Stimulated activated memory B cell treated with anti-CD40 and anti-IgM and Interleukin-4, amounts not matched to agents 10 μg/mL and 1 μg/mL and 100 μg/mL, for 72 hours (primary cell): Measurements from ENCODE around the gene PACSIN1.

Source experiments
- ATAC-seq: fragments of 150-1000 bp; cut with Tn5 transposase; 2 replicates; pipeline ENCODE4 v1.10.0; 2021
- H3K27ac Mint-ChIP-seq: one replicate; pipeline ENCODE4 v1.8.0; 2022; ENCODE audit warnings: mild to moderate bottlenecking, mixed read lengths
- H3K27me3 Mint-ChIP-seq: one replicate; pipeline ENCODE4 v1.8.0; 2022; ENCODE audit warnings: mixed read lengths
- H3K36me3 Mint-ChIP-seq: one replicate; pipeline ENCODE4 v1.8.0; 2022; ENCODE audit warnings: mixed read lengths
- H3K4me1 Mint-ChIP-seq: one replicate; pipeline ENCODE4 v1.8.0; 2022; ENCODE audit warnings: mixed read lengths
- H3K4me3 Mint-ChIP-seq: one replicate; pipeline ENCODE4 v1.8.0; 2022; ENCODE audit warnings: mild to moderate bottlenecking, moderate library complexity, mixed read lengths
- H3K9me3 Mint-ChIP-seq: one replicate; pipeline ENCODE4 v1.8.0; 2022; ENCODE audit warnings: mixed read lengths

The PACSIN1 gene

DNA sequence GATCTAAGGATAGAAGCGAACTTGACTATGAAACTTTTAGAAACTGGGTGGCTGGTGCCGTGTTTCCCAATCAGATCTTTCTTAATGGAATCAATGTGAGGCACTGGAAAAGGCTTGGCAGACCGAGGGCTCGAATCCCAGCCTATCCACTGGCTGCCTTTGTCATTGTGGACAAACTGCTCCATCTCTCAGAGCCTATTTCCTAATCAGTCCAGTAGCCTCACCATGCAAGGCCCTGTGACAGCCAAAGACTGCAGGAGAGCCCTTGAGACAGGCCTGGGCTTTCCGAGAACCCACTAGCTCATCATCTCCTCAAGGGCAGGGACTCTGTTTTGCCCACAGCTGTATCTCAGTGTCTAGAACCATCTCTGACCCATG, 46.9 kb downstream of the PACSIN1 start:
- no peaks in the 10 kb centered on the region for H3K4me1 Mint-ChIP-seq
- H3K4me3 Mint-ChIP-seq: no peak overlapping the region
- no peak overlapping the region for H3K27ac Mint-ChIP-seq
- H3K27me3 Mint-ChIP-seq: peaks cover 38% of the 10 kb centered on the region
- no peaks in the 10 kb centered on the region for H3K36me3 Mint-ChIP-seq
- no peak for ATAC-seq
- peaks cover 6% of the 10 kb centered on the region for H3K9me3 Mint-ChIP-seq

DNA sequence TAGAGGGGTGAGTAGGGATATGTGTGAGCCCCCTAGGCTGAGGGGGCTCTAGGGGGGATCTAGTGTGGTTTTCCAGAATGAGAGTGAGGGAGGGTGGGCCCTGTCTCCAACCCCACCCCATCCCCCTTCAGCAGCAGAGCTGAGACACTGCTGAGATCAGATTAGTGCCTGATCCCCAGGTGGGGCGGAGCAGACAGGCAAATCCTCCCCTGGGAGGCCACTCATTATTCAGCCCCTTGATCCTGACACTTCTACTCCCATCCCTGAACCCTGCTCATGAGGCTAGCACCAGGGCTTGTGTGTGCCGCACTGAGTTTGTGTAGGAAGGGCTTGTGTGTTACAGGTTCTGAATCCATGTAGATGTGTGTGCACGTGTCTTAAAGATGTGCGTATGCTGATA, 47.8 kb downstream of the PACSIN1 start:
- H3K36me3 Mint-ChIP-seq: no peaks in the 10 kb centered on the region
- H3K4me3 Mint-ChIP-seq: no peak overlapping the region
- no peaks in the 10 kb centered on the region for H3K4me1 Mint-ChIP-seq
- H3K27me3 Mint-ChIP-seq: peaks cover 41% of the 10 kb centered on the region
- peaks cover 6% of the 10 kb centered on the region for H3K9me3 Mint-ChIP-seq
- H3K27ac Mint-ChIP-seq: no peak overlapping the region
- no peak for ATAC-seq

DNA sequence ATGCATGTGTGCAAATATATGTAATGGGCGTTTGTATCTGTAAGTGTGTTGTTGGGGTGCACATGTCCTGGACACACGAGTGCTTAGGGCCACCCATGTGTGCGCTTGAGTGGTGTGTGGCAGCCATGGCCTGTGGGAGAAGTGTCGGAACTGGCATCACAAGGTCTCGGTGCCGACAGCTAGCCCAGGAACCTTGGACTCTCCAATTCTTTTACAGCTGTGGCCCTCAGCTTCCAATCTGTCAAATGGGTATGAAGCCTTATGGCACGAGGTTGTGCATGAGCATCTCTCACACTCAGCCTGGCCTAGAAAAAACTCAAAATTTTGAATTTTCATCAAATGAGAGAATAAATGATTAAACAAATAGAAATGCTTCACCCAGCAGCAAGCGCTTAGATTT, 48.2 kb downstream of the PACSIN1 start:
- Mint-ChIP-seq H3K4me1 (no peaks in the 10 kb centered on the region), H3K4me3 (no peak overlapping the region), H3K36me3 (no peaks in the 10 kb centered on the region), H3K9me3 (peaks cover 6% of the 10 kb centered on the region), H3K27ac (no peak overlapping the region), H3K27me3 (peaks cover 41% of the 10 kb centered on the region)
- ATAC-seq: no peak

DNA sequence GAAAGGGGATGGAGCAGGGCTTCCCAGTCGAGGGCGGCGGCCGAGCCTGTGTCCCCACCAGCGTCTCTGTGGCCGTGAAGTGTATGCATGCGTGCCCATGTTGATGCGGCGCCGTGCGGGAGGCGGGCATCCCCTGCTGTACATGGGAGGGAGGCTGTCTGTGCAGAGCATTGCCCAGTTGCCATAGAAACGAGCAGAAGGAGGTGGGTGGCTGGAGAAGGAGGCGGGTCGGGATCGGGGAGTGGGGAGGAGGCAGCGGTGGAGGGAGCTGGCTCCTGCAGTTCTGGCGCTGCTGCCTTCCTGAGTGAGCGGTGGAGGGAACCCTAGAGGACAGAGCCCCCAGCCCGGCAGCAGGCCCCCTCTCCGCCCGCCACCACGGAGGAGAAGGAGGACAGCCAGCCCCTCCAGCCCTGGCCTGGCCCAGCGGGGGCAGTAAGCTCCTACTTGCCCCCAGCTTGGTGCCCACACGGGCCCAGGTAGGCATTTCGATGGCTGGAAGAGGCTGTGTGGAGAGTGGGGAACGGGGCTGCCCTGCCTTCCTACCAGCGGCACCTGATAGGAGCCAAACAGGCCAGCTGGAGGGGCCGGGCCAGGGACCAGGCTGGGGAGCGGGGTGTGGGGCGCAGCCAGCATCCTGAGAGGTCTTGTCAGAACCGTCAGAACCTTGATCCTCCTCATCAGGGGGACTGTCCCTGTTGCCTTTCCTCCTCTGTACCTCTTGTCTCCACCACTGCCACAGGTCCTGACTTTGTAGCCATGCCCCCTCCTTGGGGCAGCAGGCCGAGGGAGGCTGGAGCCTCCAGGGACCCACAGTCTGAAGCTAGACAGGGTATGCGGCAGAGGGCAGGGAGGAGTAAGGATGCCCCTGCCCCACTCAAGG, 49.0 kb downstream of the PACSIN1 start:
- Mint-ChIP-seq H3K36me3 (no peaks in the 10 kb centered on the region), H3K27ac (no peak overlapping the region), H3K9me3 (peaks cover 6% of the 10 kb centered on the region), H3K4me3 (no peak overlapping the region), H3K27me3 (peaks cover 41% of the 10 kb centered on the region), H3K4me1 (no peaks in the 10 kb centered on the region)
- no peak for ATAC-seq

DNA sequence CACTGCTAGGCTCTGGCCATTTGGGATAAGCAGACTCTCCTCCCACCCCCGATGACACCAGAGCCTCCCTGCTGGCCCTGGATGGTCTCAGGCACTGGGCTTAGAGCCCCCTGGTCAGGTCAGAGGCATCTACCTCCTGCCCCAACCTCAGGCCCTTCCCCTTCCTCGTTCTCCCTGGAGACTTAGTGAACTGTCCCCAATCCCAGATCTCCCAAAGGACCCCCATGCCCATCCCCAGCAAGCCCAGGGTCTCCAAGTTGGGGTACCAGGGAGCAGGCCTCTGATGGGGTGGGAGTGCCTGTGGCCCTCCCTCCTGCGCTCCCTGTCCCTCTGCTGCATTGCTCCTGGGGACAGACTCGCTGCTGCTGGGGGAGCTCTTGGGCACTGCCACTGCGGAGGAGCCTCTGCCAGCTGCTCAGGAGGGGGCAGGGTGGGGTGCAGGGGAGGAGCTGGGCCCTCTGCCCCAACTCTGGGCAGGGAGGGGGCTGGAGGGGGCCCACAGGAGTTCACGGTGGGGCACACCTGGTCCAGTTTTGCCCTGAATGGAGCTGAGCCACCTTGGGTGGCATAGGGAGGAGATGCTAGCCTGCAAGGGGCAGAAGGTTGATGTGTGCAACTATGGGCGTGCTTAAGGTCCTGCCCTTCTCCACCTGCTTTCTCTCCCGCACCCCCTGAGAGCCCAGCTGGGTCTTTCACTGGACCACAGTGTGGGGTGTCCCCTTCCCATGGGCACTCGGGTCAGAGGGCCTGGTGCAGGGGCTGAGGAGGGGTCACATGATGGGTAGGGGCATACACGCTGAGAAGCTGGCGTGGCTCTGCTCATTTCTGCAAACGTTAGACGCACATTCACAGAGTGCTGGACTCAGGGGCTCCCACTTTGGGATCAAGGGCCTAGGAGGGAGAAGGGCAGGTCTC, 49.9 kb downstream of the PACSIN1 start:
- Mint-ChIP-seq H3K27ac (no peak overlapping the region), H3K4me3 (no peak overlapping the region), H3K27me3 (peaks cover 41% of the 10 kb centered on the region), H3K4me1 (no peaks in the 10 kb centered on the region), H3K36me3 (no peaks in the 10 kb centered on the region), H3K9me3 (no peaks in the 10 kb centered on the region)
- no peak for ATAC-seq

DNA sequence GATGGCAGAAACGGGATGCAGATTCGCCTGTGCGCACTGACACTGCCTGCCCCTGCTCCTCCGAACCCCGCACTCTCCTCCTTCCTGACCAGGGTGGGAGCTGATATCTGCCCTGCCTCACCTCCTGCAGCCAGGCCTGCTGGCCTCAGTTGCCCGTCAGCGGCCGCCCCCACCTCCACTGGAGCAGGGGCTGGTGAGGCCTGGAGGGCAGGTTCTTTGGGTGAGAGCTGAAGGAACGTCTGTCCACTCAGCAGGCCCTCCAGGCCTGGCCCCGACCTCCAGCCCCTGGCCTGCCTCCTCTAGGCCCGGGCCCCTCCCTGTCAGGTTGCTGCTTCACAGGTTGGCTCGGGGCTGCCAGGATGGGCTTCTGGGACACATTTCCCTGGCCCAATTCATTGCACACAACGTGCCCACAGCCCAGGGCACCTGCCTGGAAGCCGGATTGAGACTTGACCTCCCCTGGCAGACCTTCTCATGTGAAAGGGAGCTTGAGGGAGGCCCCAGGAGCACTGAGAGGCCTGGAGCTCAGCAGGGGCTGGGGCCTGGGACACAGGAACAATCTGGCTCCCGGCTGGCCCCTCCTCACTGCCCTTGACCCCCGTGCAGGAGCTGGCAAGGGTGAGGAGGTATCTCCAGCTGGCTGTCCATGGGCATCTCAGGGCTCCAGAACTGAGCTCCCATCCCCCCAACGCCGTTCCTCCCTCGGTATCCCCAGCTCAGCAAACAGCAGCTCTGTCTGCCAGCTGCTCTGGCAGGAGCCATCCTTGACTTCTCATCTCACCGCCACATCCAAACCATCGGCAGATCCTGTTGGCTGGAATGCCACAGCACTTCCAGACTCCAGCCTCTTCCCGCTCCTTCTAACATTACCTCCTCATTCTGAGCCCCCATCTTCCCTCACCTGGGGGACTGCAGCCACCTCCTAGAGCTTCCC, 50.8 kb downstream of the PACSIN1 start:
- Mint-ChIP-seq H3K9me3 (no peaks in the 10 kb centered on the region), H3K27ac (no peak overlapping the region), H3K36me3 (no peaks in the 10 kb centered on the region), H3K27me3 (peaks cover 40% of the 10 kb centered on the region), H3K4me1 (no peaks in the 10 kb centered on the region), H3K4me3 (no peak overlapping the region)
- ATAC-seq: no peak

DNA sequence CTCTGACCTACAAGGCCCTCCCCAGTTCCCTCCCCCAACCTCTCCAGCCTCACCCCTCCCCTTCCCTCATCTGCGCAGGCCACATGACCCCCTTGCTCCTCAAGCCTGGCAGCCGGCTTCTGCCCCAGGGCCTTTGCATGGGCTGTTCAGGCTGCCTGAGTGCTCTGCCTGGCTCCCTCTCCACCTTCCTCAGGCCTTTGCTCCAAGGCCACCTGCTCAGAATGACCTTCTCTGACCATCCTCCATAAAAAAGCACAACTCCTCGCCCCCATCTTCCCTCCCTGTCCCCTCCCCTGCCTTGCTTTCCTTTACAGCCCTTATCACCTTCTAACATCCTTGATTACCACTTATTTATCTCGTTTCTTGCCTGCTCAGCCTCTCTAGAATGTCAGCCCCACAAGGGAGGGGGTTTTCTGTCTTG, 51.6 kb downstream of the PACSIN1 start:
- no peaks in the 10 kb centered on the region for H3K36me3 Mint-ChIP-seq
- ATAC-seq: no peak
- no peaks in the 10 kb centered on the region for H3K4me1 Mint-ChIP-seq
- no peak overlapping the region for H3K4me3 Mint-ChIP-seq
- H3K27me3 Mint-ChIP-seq: peaks cover 33% of the 10 kb centered on the region
- H3K27ac Mint-ChIP-seq: no peak overlapping the region
- H3K9me3 Mint-ChIP-seq: no peaks in the 10 kb centered on the region

DNA sequence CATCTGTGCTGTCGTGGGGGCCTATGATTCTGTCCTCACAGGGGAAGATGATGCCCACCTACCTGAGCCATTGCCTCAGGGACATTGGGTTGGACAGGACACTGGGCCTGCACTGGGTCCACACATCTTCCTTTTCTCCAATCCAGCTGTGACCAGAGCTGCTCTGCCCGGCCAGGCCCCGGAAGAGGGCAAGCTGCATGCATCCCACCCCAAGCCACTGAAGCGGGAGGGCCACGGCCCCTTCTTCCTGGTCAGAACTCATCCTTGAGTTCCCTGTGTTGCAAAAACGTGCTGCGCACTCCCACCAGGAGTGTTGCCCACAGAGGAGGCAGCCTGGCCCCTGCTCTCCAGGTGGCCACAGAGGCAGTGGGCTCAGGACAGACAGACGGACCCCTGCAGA, 52.1 kb downstream of the PACSIN1 start:
- peaks cover 33% of the 10 kb centered on the region for H3K27me3 Mint-ChIP-seq
- H3K4me3 Mint-ChIP-seq: no peak overlapping the region
- no peak for ATAC-seq
- no peaks in the 10 kb centered on the region for H3K36me3 Mint-ChIP-seq
- no peaks in the 10 kb centered on the region for H3K9me3 Mint-ChIP-seq
- no peaks in the 10 kb centered on the region for H3K4me1 Mint-ChIP-seq
- H3K27ac Mint-ChIP-seq: no peak overlapping the region

DNA sequence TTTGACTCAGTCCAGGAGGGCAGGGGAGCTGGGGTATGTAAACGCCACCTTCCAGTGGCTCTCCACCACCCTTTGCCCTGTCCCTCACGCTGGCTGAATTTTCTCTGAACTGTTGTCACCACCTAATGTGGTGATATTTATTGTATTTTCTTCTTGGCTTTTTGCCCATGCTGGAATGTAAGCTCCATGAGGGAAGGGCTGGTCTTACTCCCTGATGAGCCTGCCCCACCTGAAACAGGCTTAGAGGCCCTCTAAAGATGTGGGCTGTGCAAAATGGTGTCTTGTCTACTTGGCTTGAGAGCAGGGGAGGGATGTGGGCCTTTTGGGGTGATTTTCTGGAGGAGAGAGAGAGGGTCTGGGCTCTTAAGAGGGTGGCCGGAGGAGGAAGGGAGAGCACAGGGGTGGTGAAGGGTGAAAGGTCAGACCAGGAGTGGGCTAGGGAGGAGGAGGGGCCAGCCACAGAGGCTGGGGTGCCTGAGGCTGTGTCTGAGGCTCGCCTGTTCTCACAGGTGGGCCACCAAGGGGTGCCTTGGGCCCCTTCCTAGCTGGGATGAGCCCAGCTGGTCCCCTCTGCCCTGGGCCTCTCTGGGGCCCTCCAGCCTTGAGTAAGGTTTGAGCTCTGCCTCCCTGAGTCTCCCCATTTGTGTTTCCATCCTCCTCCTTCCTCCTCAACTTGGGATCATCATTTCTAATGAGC, 52.9 kb downstream of the PACSIN1 start:
- Mint-ChIP-seq H3K27ac (no peak overlapping the region), H3K27me3 (peaks cover 26% of the 10 kb centered on the region), H3K4me3 (no peak overlapping the region), H3K36me3 (no peaks in the 10 kb centered on the region), H3K4me1 (no peaks in the 10 kb centered on the region), H3K9me3 (no peaks in the 10 kb centered on the region)
- no peak for ATAC-seq

DNA sequence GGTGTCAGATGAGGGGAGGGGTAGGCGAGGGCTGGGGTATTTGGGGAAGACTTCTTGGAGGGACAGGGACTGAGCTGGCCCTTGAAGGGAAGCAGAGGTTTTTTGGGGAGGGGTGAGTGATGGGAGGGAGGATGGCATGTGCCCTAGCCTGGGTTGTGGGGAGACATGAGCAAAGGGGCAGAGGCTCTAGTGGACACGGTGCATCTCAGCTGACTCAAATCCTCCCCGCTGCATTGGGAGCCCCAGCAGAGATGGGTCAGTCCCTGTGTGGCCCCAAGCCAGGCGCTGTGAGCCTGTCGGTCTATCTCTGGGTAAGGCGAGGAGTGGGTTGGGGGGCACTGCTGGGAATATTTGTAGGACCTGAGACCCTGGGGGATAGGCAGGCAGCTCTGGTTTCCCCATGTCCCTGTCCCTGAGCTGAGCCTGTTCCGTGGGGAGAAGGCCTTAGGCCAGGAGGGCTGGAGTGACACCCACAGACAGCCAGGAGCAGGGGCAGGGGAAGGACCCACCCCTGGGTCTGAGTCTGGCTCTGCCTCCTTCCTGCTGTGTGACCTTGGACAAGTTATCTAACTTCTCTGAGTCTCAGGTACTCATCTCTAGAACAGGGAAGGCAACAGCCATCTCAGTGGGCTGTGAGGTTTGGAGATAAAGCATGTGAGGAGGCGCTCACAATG, 54.2 kb downstream of the PACSIN1 start:
- Mint-ChIP-seq H3K36me3 (no peaks in the 10 kb centered on the region), H3K4me3 (no peak overlapping the region), H3K27ac (no peak overlapping the region), H3K4me1 (no peaks in the 10 kb centered on the region), H3K27me3 (peaks cover 15% of the 10 kb centered on the region), H3K9me3 (no peaks in the 10 kb centered on the region)
- ATAC-seq: no peak

DNA sequence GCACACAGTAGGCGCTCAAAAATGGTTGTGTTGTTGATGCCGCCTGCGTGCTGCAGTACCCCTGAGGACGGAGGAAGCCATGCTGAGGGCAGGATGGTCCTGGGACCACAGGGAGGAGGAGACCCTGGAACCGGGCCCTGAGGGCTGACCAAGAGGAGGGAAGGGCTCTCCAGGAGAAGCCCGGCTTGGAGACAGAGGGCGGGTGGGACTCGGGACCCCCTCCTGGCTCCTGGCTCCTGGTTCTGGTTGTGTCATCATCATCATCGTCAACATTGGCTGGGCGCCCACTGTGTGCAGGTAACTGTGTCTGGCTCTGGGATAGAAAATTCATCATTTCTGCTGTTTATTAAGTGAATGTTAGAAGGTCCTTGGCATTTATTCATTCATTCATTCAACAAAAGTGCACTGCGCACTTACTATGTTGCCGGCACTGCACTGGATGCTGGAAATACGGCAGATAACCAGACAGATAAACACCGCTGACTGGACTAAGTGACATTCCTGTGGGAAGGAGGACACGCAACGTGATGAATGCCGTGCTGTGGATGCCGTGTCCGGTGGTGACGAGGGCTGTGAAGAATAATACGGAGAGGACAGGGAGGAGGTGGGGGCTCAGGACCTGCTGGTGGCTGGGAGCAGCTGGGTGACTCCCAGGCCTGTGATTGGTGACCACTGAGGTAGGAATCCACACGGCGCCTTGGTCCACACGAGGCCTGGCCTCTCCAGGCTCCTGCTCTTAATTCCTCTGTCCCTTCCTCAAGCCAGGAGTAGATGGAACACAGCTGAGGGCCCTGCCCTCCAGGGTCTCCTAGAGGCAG, 55.0 kb downstream of the PACSIN1 start:
- Mint-ChIP-seq H3K9me3 (no peaks in the 10 kb centered on the region), H3K27me3 (peaks cover 15% of the 10 kb centered on the region), H3K27ac (no peak overlapping the region), H3K36me3 (no peaks in the 10 kb centered on the region), H3K4me1 (no peaks in the 10 kb centered on the region), H3K4me3 (no peak overlapping the region)
- ATAC-seq: no peak

DNA sequence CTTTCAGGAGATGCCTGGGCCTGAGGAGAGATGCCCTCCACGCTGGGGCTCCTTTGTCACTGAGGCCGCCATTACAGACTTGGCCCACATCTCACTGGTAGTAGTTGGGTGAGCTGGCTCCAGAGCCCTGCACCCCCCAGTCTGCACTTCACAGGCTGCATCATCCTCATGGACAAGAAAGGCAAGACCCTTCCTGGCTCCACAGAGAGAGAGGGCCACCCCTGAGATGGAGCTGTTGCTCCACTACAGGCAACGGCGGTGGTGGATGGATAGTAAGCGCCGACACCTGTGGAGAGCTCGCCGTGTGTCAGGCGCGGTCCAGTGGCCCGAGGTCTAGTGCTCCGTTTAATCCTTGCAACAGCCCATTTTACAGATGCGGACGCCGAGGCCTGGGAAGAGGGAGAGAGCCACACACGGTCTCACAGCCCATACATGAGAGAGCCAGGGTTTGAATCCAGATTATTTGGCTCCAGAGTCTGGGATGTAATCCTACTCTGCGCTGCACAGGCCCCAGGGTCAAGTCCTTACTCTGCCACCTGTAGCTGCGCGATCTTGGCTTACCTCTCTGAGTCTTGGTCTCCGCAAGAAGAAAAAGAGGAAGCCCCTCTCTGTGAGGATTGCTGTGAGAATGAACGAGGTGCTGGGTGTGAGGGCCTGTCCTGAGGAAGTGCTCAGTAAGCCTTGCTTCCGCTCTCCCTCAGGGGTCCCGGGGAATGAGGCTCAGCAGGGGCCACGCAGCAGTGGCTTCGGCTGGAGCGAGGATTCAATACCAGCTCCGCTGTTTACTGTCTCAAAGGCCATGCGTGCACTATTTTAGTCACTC, 55.8 kb downstream of the PACSIN1 start:
- no peak overlapping the region for H3K27ac Mint-ChIP-seq
- H3K27me3 Mint-ChIP-seq: peaks cover 14% of the 10 kb centered on the region
- no peaks in the 10 kb centered on the region for H3K4me1 Mint-ChIP-seq
- no peaks in the 10 kb centered on the region for H3K36me3 Mint-ChIP-seq
- no peaks in the 10 kb centered on the region for H3K9me3 Mint-ChIP-seq
- no peak overlapping the region for H3K4me3 Mint-ChIP-seq
- no peak for ATAC-seq

DNA sequence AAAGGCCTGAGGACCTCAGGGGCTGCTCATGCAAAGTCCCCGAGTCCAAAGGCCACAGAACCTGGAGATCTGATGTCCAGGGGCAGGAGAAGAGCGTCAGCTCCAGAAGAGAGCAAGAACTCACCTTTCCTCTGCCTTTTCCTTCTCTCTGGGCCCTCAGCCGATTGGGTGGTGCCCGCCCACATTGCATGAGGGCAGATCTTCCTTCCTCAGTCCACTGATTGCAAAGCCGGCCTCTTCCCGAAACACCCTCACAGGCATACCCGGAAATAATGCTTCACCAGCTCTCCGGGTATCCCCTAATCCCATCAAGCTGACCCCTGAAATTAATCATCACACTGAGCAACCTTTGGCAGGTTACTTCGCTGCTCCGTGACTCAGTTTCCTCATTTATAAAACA, 56.9 kb downstream of the PACSIN1 start:
- H3K4me3 Mint-ChIP-seq: no peak overlapping the region
- ATAC-seq: no peak
- H3K4me1 Mint-ChIP-seq: no peaks in the 10 kb centered on the region
- H3K27me3 Mint-ChIP-seq: peaks cover 3% of the 10 kb centered on the region
- no peaks in the 10 kb centered on the region for H3K9me3 Mint-ChIP-seq
- no peak overlapping the region for H3K27ac Mint-ChIP-seq
- H3K36me3 Mint-ChIP-seq: no peaks in the 10 kb centered on the region
